ENCODE data around the gene CD302. TPM values are rescaled to one million over a fixed set of nuclear protein-coding genes. Genes with fewer than 3 reads are reported as not detected.

Gene CD302
- total and polyA plus RNA-seq, 2 of the 8 experiments (the other 6 are each of a cell fraction or from before 2014, with no cell fraction given): 0.76 to 0.79 TPM

GRCh38 chr2:159803235-159803962 is 5.4 kb upstream of the CD302 start:
- no peaks in the 10 kb centered on the region for H3K23me2 ChIP-seq (ENCODE audit: low read depth, low read length)
- no peak for FAIRE-seq
- no peak overlapping the region for H3K4me2 ChIP-seq (ENCODE audit: insufficient read depth in 1 of 2, low read depth in 2 of 2, low read length in 2 of 2)
- CTCF ChIA-PET (ENCODE audit: partially characterized antibody): no interaction called here
- no peak overlapping the region for H3K9ac ChIP-seq (replicated peaks in 1 of 4; ENCODE audit: extremely low read depth in 1 of 4, low read depth in 3 of 4, low read length in 3 of 4)
- H3K79me1 ChIP-seq (ENCODE audit: low read depth, low read length): no peaks in the 10 kb centered on the region
- no peak overlapping the region for H3K56ac ChIP-seq (replicated peaks; ENCODE audit: insufficient read length, low read depth, low read length)
- H2BK5ac ChIP-seq (ENCODE audit: low read depth, low read length): no peak overlapping the region
- no peak overlapping the region for H3K18ac ChIP-seq (ENCODE audit: extremely low read depth, low read length)
- POLR2A ChIA-PET (ENCODE audit: partially characterized antibody): no interaction called here
- no peaks in the 10 kb centered on the region for H3K4me1 ChIP-seq (replicated peaks in 1 of 4; ENCODE audit: control insufficient read depth in 3 of 4, insufficient read depth in 4 of 4, low read length in 3 of 4)
- no peak overlapping the region for H3K23ac ChIP-seq (ENCODE audit: insufficient read length)
- H3K4ac ChIP-seq (replicated peaks; ENCODE audit: insufficient read length, low read depth, low read length): no peak overlapping the region
- no peak overlapping the region for H2BK12ac ChIP-seq (ENCODE audit: low read depth, low read length)
- H2BK20ac ChIP-seq (ENCODE audit: low read length): no peak overlapping the region
- no peak overlapping the region for H3K27ac ChIP-seq (ENCODE audit: low read depth, low read length)
- H2BK15ac ChIP-seq (ENCODE audit: low read length): no peak overlapping the region
- peaks cover 1 to 7% (median 6%) of the 10 kb centered on the region in 4 experiments for H3K27me3 ChIP-seq (replicated peaks in 1 of 4; ENCODE audit: control insufficient read depth in 3 of 4, extremely low read depth in 1 of 4, insufficient read depth in 3 of 4, low read length in 3 of 4)
- no peak overlapping the region for H2BK120ac ChIP-seq (replicated peaks; ENCODE audit: low read depth, low read length)
- 65% methylated on average over 2 of the region's 2 CpGs; no CpG with 5 or more reads in 1 of the 2 experiments for WGBS, 2 experiments (ENCODE audit: extremely low coverage in 1 of 2, insufficient coverage in 1 of 2, insufficient read length in 1 of 2, insufficient replicate concordance in 2 of 2, low coverage in 1 of 2, low lambda C conversion rate in 2 of 2, missing lambda C conversion rate in 1 of 2)
- H2AFZ ChIP-seq (ENCODE audit: low read length): no peak overlapping the region
- no peak overlapping the region for H3K4me3 ChIP-seq (ENCODE audit: extremely low read depth in 1 of 4, insufficient read depth in 2 of 4, low read depth in 3 of 4, low read length in 4 of 4)
- H4K8ac ChIP-seq (ENCODE audit: extremely low read depth, insufficient read depth, low read length): no peak overlapping the region
- H3K9me3 ChIP-seq (ENCODE audit: insufficient read depth in 2 of 2, low read depth in 1 of 2, low read length in 1 of 2): no peaks in the 10 kb centered on the region
- no peak for DNase-seq (ENCODE audit: low read depth in 1 of 2, low spot score in 2 of 2)
- no peaks in the 10 kb centered on the region for H3K79me2 ChIP-seq (ENCODE audit: control insufficient read depth in 1 of 2, insufficient read depth in 2 of 2, low read length in 2 of 2)
- H3K14ac ChIP-seq (ENCODE audit: insufficient read length): no peak overlapping the region
- no peak overlapping the region for H2AK5ac ChIP-seq (ENCODE audit: low read depth, low read length)
- no peaks in the 10 kb centered on the region for H4K20me1 ChIP-seq (replicated peaks in 1 of 2; ENCODE audit: control insufficient read depth in 1 of 2, insufficient read depth in 2 of 2, low read length in 2 of 2)
- no peak overlapping the region for H4K5ac ChIP-seq (ENCODE audit: insufficient read length, low read depth, low read length)
- no peaks in the 10 kb centered on the region for H3K36me3 ChIP-seq (ENCODE audit: control insufficient read depth in 2 of 4, insufficient read depth in 4 of 4, low read length in 3 of 4)
- no peak overlapping the region for H4K91ac ChIP-seq (replicated peaks; ENCODE audit: insufficient read length, low read length)
- TF ChIP-seq HDAC2 (IDR thresholded peaks at IDR 0.05; ENCODE audit: borderline replicate concordance in 1 of 2, low read depth in 2 of 2, low read length in 2 of 2): no peak
- no peak for TF ChIP-seq TAF1 (IDR thresholded peaks at IDR 0.05; ENCODE audit: low read depth, low read length)
- TF ChIP-seq CTBP2 (IDR thresholded peaks at IDR 0.05; ENCODE audit: borderline replicate concordance, insufficient read depth, insufficient read length, low read length): no peak
- TF ChIP-seq CTCF (IDR thresholded peaks at IDR 0.05; ENCODE audit: control extremely low read depth in 1 of 3, insufficient read depth in 1 of 3, low read depth in 1 of 3, low read length in 3 of 3): no peak
- TF ChIP-seq ZNF274 (IDR thresholded peaks at IDR 0.05; ENCODE audit: borderline replicate concordance, extremely low read depth, low read length): no peak
- no peak for TF ChIP-seq SUZ12 (IDR thresholded peaks at IDR 0.05; ENCODE audit: low read length)
- TF ChIP-seq SIX5 (IDR thresholded peaks at IDR 0.05; ENCODE audit: low read depth, low read length): no peak
- no peak for TF ChIP-seq USF2 (IDR thresholded peaks at IDR 0.05; ENCODE audit: low read length)
